HG03025 (cell line): ENCODE data around the gene TSPEAR.
"Not testable (repeated sequence)": the region's sequence is repeated elsewhere in the genome, so short reads cannot be mapped to it uniquely, and the experiment has no call there.

Experiments used
- ATAC-seq: cut with Tn5 transposase; IDR thresholded peaks from one replicate; pipeline ENCODE4 v1.9.1; 2021; ENCODE audit warnings: mild to moderate bottlenecking, moderate library complexity; ENCODE audit not compliant: unreplicated experiment, low FRiP score

The TSPEAR gene

GRCh38 chr21:44595524-44595923 is 115.8 kb downstream of the TSPEAR start:
- ATAC-seq, result no peak

GRCh38 chr21:44594406-44594916 is 116.9 kb downstream of the TSPEAR start:
- ATAC-seq, result no peak

GRCh38 chr21:44593598-44594405 is 117.6 kb downstream of the TSPEAR start:
- ATAC-seq, result no peak

- ATAC-seq, result no peak
Measured at GRCh38 chr21:44592446-44593311, 118.7 kb downstream of the TSPEAR start, which contains the start of gene KRTAP10-6. TSS of gene KRTAP10-6 (minus strand) at chr21:44592505. CDS start at chr21:44592484, 21 bp downstream.

GRCh38 chr21:44591801-44592130 is 119.6 kb downstream of the TSPEAR start:
- not testable (repeated sequence) for ATAC-seq

GRCh38 chr21:44590897-44591800 is 120.2 kb downstream of the TSPEAR start:
- ATAC-seq, result not testable (repeated sequence)

GRCh38 chr21:44590311-44590721 is 121.1 kb downstream of the TSPEAR start:
- ATAC-seq, result no peak

- no peak for ATAC-seq
Measured at GRCh38 chr21:44589586-44590305, 121.6 kb downstream of the TSPEAR start.

- ATAC-seq, result no peak
Measured at GRCh38 chr21:44589094-44589493, 122.3 kb downstream of the TSPEAR start.

GRCh38 chr21:44585892-44586291 is 125.5 kb downstream of the TSPEAR start:
- no peak for ATAC-seq

- no peak for ATAC-seq
Measured at GRCh38 chr21:44583800-44584147, 127.6 kb downstream of the TSPEAR start.

GRCh38 chr21:44583089-44583799 is 128.1 kb downstream of the TSPEAR start:
- ATAC-seq, result no peak

- ATAC-seq, result no peak
Measured at GRCh38 chr21:44582055-44582454, 129.3 kb downstream of the TSPEAR start.

GRCh38 chr21:44581158-44581557 is 130.2 kb downstream of the TSPEAR start:
- no peak for ATAC-seq

- ATAC-seq, result not testable (repeated sequence)
Measured at GRCh38 chr21:44580231-44580821, 131.0 kb downstream of the TSPEAR start, which contains the start of gene KRTAP10-5. TSS of gene KRTAP10-5 (minus strand) at chr21:44580604. CDS start at chr21:44580578, 26 bp downstream.

- ATAC-seq, result no peak
Measured at GRCh38 chr21:44579833-44580144, 131.6 kb downstream of the TSPEAR start.

GRCh38 chr21:44579056-44579832 is 132.1 kb downstream of the TSPEAR start:
- ATAC-seq, result no peak
